HepG2 (cell line): ENCODE measurements around the gene MNT. TPM values are rescaled to one million over a fixed set of nuclear protein-coding genes. Genes with fewer than 3 reads are reported as not detected.

ENCODE experiments used
- ATAC-seq: fragments of 200-7000 bp; cut with Tn5 transposase; 3 replicates; pipeline ENCODE4 v1.9.1; 2020; ENCODE audit warnings: mild to moderate bottlenecking, moderate library complexity
- BruUV-seq: library from RNA; stranded (reverse); fragments of 400-500 nt; replicated peaks from 2 replicates; lab custom pipeline; 2021; lab: Mats Ljungman, UMichigan
- CTCF ChIA-PET: fragments of 300-600 bp; formaldehyde crosslinking; extraction: SDS; loops from one replicate; lab custom pipeline; 2021; ENCODE audit warnings: low total read pairs, inconsistent platforms, low intra/inter-chr PET ratio; lab: Yijun Ruan, JAX
- POLR2A ChIA-PET: fragments of 350-600 bp; sonication (Branson Sonifier 250); formaldehyde crosslinking; loops from one replicate; lab custom pipeline; 2020; ENCODE audit warnings: antibody characterized with exemption, inconsistent platforms; lab: Yijun Ruan, JAX
- DNase-seq: peaks from one replicate; pipeline ENCODE4 v3.0.0-alpha.2; 2015; ENCODE audit warnings: low spot score
- FAIRE-seq: peaks from 3 replicates; lab custom pipeline; 2011; peaks lifted over from hg19 to GRCh38; lab: Jason Lieb, UNC
- H2AFZ ChIP-seq: one replicate; pipeline ENCODE4 v1.6.1; 2011; ENCODE audit warnings: low read length, inconsistent platforms
- H3K27ac ChIP-seq: fragments of 300-600 bp; 3 replicates; pipeline ENCODE4 v1.8.0; 2011; ENCODE audit warnings: mixed run types, mild to moderate bottlenecking, mixed read lengths, low read length, inconsistent platforms; ENCODE audit not compliant: insufficient read depth; ENCODE audit errors: extremely low read length
- H3K27me3 ChIP-seq, 2 experiments: fragments of 200-600 bp in 1 of 2; 2 replicates in 1 of 2; 3 replicates in 1 of 2; pipeline versions ENCODE4 v1.6.0 to v1.8.0; 2011; ENCODE audit warnings: low read length in 2 of 2, mild to moderate bottlenecking in 2 of 2, moderate library complexity in 2 of 2, inconsistent platforms in 1 of 2; ENCODE audit not compliant: insufficient read depth in 2 of 2, control insufficient read depth in 1 of 2
- H3K36me3 ChIP-seq, 2 experiments: fragments of 200-600 bp in 1 of 2; replicated peaks in 1 of 2; 2 replicates in 1 of 2; 3 replicates in 1 of 2; pipeline versions ENCODE4 v1.5.1 to v1.8.0; 2011; ENCODE audit warnings: low read length in 2 of 2, inconsistent platforms in 1 of 2; ENCODE audit not compliant: insufficient read depth in 2 of 2, control insufficient read depth in 1 of 2
- H3K4me1 ChIP-seq: 2 replicates; pipeline ENCODE4 v1.5.1; 2012; ENCODE audit warnings: low read length, inconsistent platforms; ENCODE audit not compliant: insufficient read depth
- H3K4me2 ChIP-seq: 2 replicates; pipeline ENCODE4 v1.6.0; 2011; ENCODE audit warnings: low read depth, low read length, inconsistent platforms
- H3K4me3 ChIP-seq, 3 experiments: fragments of 200-600 bp in 1 of 3; sonication (generic), shearing (Covaris generic) in 1 of 3; replicated peaks in 1 of 3; 2 replicates each; pipeline ENCODE4 v1.5.1; 2011 to 2016; ENCODE audit warnings: low read length in 3 of 3, inconsistent platforms in 2 of 3, low read depth in 2 of 3, mild to moderate bottlenecking in 2 of 3, control low read depth in 1 of 3, mixed read lengths in 1 of 3; ENCODE audit not compliant: insufficient read depth in 1 of 3
- H3K79me2 ChIP-seq: one replicate; pipeline ENCODE4 v1.6.1; 2011; ENCODE audit warnings: low read length, inconsistent platforms; ENCODE audit not compliant: insufficient read depth
- H3K9ac ChIP-seq: 2 replicates; pipeline ENCODE4 v1.6.0; 2011; ENCODE audit warnings: mild to moderate bottlenecking, low read depth, low read length, inconsistent platforms; ENCODE audit not compliant: insufficient read depth
- H3K9me3 ChIP-seq: 2 replicates; pipeline ENCODE4 v1.5.1; 2012; ENCODE audit warnings: mild to moderate bottlenecking, low read length
- H4K20me1 ChIP-seq: 2 replicates; pipeline ENCODE4 v1.6.0; 2011; ENCODE audit warnings: inconsistent platforms, mild to moderate bottlenecking, low read length, moderate library complexity; ENCODE audit not compliant: insufficient read depth
- ATF7 ChIP-seq, 2 experiments: fragments of 450-650 bp in 1 of 2; sonication (generic) in 1 of 2; formaldehyde crosslinking in 1 of 2; IDR thresholded peaks; 2 replicates each; pipeline versions ENCODE4 v1.4.0 to v1.6.1; 2016 to 2020; ENCODE audit warnings: antibody characterized with exemption in 1 of 2, mild to moderate bottlenecking in 1 of 2, missing genetic modification reagents in 1 of 2
- CREB3 ChIP-seq: sonication (generic); formaldehyde crosslinking; IDR thresholded peaks from 2 replicates; pipeline ENCODE4 v1.5.0; 2020; ENCODE audit warnings: missing genetic modification reagents
- HOXA5 ChIP-seq: sonication (generic); formaldehyde crosslinking; IDR thresholded peaks from 2 replicates; pipeline ENCODE4 v1.4.0; 2020; ENCODE audit warnings: missing genetic modification reagents
- IRF9 ChIP-seq: sonication (generic); formaldehyde crosslinking; IDR thresholded peaks from 2 replicates; pipeline ENCODE4 v1.8.0; 2022; ENCODE audit warnings: missing genetic modification reagents, mild to moderate bottlenecking, borderline replicate concordance
- KLF16 ChIP-seq, 2 experiments: sonication (generic) in 1 of 2; formaldehyde crosslinking in 1 of 2; IDR thresholded peaks; 2 replicates each; pipeline versions ENCODE4 v1.6.1 to v1.8.0; 2016 to 2023; ENCODE audit warnings: missing genetic modification reagents in 2 of 2, missing compliant biosample characterization in 1 of 2
- LBX2 ChIP-seq: sonication (generic); formaldehyde crosslinking; IDR thresholded peaks from 2 replicates; pipeline ENCODE4 v1.5.0; 2020; ENCODE audit warnings: missing genetic modification reagents, mild to moderate bottlenecking, borderline replicate concordance
- MED13 ChIP-seq: sonication (generic); formaldehyde crosslinking; IDR thresholded peaks from 2 replicates; pipeline ENCODE4 v1.5.0; 2020; ENCODE audit warnings: missing genetic modification reagents
- SNAPC4 ChIP-seq: sonication (generic); formaldehyde crosslinking; IDR thresholded peaks from 2 replicates; pipeline ENCODE4 v1.4.0; 2020; ENCODE audit warnings: mild to moderate bottlenecking, missing genetic modification reagents
- TBX2 ChIP-seq: sonication (generic); formaldehyde crosslinking; IDR thresholded peaks from 2 replicates; pipeline ENCODE4 v1.5.0; 2020; ENCODE audit warnings: missing genetic modification reagents, mild to moderate bottlenecking, borderline replicate concordance
- TBX3 ChIP-seq: fragments of 450-650 bp; IDR thresholded peaks from 2 replicates; pipeline ENCODE4 v1.6.1; 2017; ENCODE audit warnings: antibody characterized with exemption, mild to moderate bottlenecking, inconsistent platforms, borderline replicate concordance
- ZNF274 ChIP-seq: sonication (generic); formaldehyde crosslinking; IDR thresholded peaks from 2 replicates; pipeline ENCODE4 v1.5.1; 2020; ENCODE audit warnings: mild to moderate bottlenecking, missing genetic modification reagents
- ZNF451 ChIP-seq: sonication (generic); formaldehyde crosslinking; IDR thresholded peaks from 2 replicates; pipeline ENCODE4 v1.5.0; 2020; ENCODE audit warnings: mild to moderate bottlenecking, missing genetic modification reagents
- WGBS: methylation state at CpG from one replicate; pipeline ENCODE4 v1.1.6; 2017; ENCODE audit warnings: low lambda C conversion rate; 5-methylcytosine and 5-hydroxymethylcytosine counted together
- in situ Hi-C: cut with HindIII; loops from 2 replicates; pipeline ENCODE4 v1.10.0; 2017; ENCODE audit warnings: low pct_unique_long_range_greater_than_20kb; ENCODE audit not compliant: extremely low pct_ligation_motif_present
- intact Hi-C: fragments of 100-400 bp; cut with micrococcal nuclease; formaldehyde crosslinking; loops from one replicate; pipeline ENCODE4 v1.10.0; 2022; ENCODE audit not compliant: unreplicated experiment
- polyA plus RNA-seq, 8 experiments: library from polyadenylated mRNA; depleted of rRNA in 3 of 8; stranded (reverse) in 7 of 8; unstranded in 1 of 8; fragments of >200 nt; fragmentation: Illumina TruSeq in 4 of 8; extraction: Trizol in 4 of 8; gene quantifications; 2 replicates each; pipeline versions ENCODE4 v1.2.1 to v1.2.3, GENCODE V29; 2011 to 2016; ENCODE audit warnings: low read depth in 4 of 8, missing spikeins in 1 of 8, mixed read lengths in 1 of 8; ENCODE audit not compliant: insufficient read depth in 1 of 8
- total RNA-seq, 5 experiments: library from RNA; depleted of rRNA; stranded (reverse); fragments of >200 nt; fragmentation: Illumina TruSeq; extraction: Trizol; gene quantifications; 2 replicates each; pipeline ENCODE4 v1.2.3, GENCODE V29; 2016; ENCODE audit warnings: low read depth in 1 of 5

MNT gene
- total and polyA plus RNA-seq, 2 of the 13 experiments (the other 11 are each of a cell fraction or from before 2014, with no cell fraction given), result 2.1 to 3.5 TPM

GRCh38 chr17:2363851-2364762 is 36.8 kb downstream of the MNT start:
- H3K27ac ChIP-seq, result no peak overlapping the region
- CTCF ChIA-PET, result no interaction called here
- no peaks in the 10 kb centered on the region for H3K27me3 ChIP-seq
- no peak for TF ChIP-seq KLF16 (CRISPR knock-in tag; IDR thresholded peaks at IDR 0.05)
- TF ChIP-seq LBX2 (CRISPR knock-in tag), result no peak
- no peak for TF ChIP-seq CREB3 (CRISPR knock-in tag)
- TF ChIP-seq ZNF451 (CRISPR knock-in tag), result no peak
- no peak for TF ChIP-seq ATF7 (IDR thresholded peaks at IDR 0.05)
- TF ChIP-seq ATF7 (CRISPR knock-in tag; IDR thresholded peaks at IDR 0.05), result no peak
- no peak for TF ChIP-seq HOXA5 (CRISPR knock-in tag)
- no peak for TF ChIP-seq TBX3
- TF ChIP-seq ZNF274 (CRISPR knock-in tag), result no peak
- no peak for TF ChIP-seq SNAPC4 (CRISPR knock-in tag)
- TF ChIP-seq IRF9 (CRISPR knock-in tag), result no peak
- no peak for TF ChIP-seq MED13 (CRISPR knock-in tag)
- TF ChIP-seq TBX2 (CRISPR knock-in tag), result no peak
- no peak overlapping the region for H3K4me2 ChIP-seq
- no peaks in the 10 kb centered on the region for H3K4me1 ChIP-seq
- ATAC-seq (no peak), FAIRE-seq (no peak), DNase-seq (no peak)
- H2AFZ ChIP-seq, result no peak overlapping the region
- 98% methylated on average over 8 of the region's 26 CpGs for WGBS
- H4K20me1 ChIP-seq, result no peaks in the 10 kb centered on the region
- peaks cover 16 to 30% of the 10 kb centered on the region in 2 experiments; a peak in 3 of 5 replicates for H3K36me3 ChIP-seq
- in situ Hi-C loops (no loop called here), intact Hi-C loops (no loop called here)
- no TSS peak for BruUV-seq
- no peaks in the 10 kb centered on the region for H3K9me3 ChIP-seq
- no peak overlapping the region for H3K4me3 ChIP-seq
- POLR2A ChIA-PET, result no interaction called here
- no peaks in the 10 kb centered on the region for H3K79me2 ChIP-seq
- no peak overlapping the region for H3K9ac ChIP-seq
